Measurements from ENCODE around the gene NOXA1.

- TF ChIP-seq CTCF (IDR thresholded peaks at IDR 0.05; ENCODE audit: insufficient read depth, low read depth, low read length), result no peak
- no peak for TF ChIP-seq EZH2 (IDR thresholded peaks at IDR 0.05; ENCODE audit: insufficient read depth, low read length)
Measured at GRCh38 chr9:137445930-137446431, 22.8 kb downstream of the NOXA1 start.
